Ovary (tissue), 3 donors: ENCODE data around the gene DIS3L2.

Experiments
- CTCF ChIP-seq, 3 donors: fragments of 450-650 bp in 2 of 3; fragments of 200-600 bp in 1 of 3; IDR thresholded peaks; one replicate each; pipeline versions ENCODE4 v1.5.1 to v1.8.0; 2016 to 2022; ENCODE audit warnings: antibody characterized with exemption in 3 of 3, mild to moderate bottlenecking in 1 of 3
- POLR2A ChIP-seq: fragments of 450-650 bp; IDR thresholded peaks from one replicate; pipeline ENCODE4 v1.6.1; 2017; ENCODE audit warnings: antibody characterized with exemption, mild to moderate bottlenecking, moderate library complexity
- donor health status: DM: no; HTN: no; CAD: no.

- TF ChIP-seq POLR2A = no peak
- TF ChIP-seq CTCF (IDR thresholded peaks at IDR 0.05) = no peak
Measured at GRCh38 chr2:232319067-232319802, 357.7 kb downstream of the DIS3L2 start.
